Measurements from ENCODE around the gene ARAP1. TPM values are rescaled to one million over a fixed set of nuclear protein-coding genes. Genes with fewer than 3 reads are reported as not detected.

ARAP1 gene
- total and polyA plus RNA-seq, 2 of the 8 experiments (the other 6 are each of a cell fraction or from before 2014, with no cell fraction given) = 25.7 to 61.6 TPM

DNA sequence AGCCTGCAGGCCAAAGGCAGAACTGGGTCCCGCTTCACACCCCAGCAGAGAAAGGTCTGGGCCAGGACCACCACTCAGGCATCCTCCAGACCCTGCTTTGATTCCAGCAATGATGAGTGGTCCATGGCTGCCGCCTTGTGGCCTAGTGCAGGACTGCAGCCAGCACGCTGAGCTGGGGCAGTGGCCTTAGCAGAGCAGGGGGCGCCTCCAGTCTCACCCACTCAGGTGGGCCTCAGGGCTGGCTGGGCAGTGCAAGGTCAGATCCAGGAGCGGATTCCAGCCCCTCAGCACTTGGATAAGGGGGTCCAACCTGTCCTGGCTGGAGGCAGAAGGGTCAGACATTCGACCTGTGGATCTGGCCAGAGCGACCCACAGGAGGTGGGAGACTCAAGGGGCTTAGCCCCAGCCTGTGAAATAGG is 68.4 kb downstream of the ARAP1 start (continued):
- TF ChIP-seq GABPA (IDR thresholded peaks at IDR 0.05; ENCODE audit: borderline replicate concordance, insufficient read depth, low read length) = peak; percentile 69; the same call in 1 of the 2 replicates
- TF ChIP-seq, protein P1, sequence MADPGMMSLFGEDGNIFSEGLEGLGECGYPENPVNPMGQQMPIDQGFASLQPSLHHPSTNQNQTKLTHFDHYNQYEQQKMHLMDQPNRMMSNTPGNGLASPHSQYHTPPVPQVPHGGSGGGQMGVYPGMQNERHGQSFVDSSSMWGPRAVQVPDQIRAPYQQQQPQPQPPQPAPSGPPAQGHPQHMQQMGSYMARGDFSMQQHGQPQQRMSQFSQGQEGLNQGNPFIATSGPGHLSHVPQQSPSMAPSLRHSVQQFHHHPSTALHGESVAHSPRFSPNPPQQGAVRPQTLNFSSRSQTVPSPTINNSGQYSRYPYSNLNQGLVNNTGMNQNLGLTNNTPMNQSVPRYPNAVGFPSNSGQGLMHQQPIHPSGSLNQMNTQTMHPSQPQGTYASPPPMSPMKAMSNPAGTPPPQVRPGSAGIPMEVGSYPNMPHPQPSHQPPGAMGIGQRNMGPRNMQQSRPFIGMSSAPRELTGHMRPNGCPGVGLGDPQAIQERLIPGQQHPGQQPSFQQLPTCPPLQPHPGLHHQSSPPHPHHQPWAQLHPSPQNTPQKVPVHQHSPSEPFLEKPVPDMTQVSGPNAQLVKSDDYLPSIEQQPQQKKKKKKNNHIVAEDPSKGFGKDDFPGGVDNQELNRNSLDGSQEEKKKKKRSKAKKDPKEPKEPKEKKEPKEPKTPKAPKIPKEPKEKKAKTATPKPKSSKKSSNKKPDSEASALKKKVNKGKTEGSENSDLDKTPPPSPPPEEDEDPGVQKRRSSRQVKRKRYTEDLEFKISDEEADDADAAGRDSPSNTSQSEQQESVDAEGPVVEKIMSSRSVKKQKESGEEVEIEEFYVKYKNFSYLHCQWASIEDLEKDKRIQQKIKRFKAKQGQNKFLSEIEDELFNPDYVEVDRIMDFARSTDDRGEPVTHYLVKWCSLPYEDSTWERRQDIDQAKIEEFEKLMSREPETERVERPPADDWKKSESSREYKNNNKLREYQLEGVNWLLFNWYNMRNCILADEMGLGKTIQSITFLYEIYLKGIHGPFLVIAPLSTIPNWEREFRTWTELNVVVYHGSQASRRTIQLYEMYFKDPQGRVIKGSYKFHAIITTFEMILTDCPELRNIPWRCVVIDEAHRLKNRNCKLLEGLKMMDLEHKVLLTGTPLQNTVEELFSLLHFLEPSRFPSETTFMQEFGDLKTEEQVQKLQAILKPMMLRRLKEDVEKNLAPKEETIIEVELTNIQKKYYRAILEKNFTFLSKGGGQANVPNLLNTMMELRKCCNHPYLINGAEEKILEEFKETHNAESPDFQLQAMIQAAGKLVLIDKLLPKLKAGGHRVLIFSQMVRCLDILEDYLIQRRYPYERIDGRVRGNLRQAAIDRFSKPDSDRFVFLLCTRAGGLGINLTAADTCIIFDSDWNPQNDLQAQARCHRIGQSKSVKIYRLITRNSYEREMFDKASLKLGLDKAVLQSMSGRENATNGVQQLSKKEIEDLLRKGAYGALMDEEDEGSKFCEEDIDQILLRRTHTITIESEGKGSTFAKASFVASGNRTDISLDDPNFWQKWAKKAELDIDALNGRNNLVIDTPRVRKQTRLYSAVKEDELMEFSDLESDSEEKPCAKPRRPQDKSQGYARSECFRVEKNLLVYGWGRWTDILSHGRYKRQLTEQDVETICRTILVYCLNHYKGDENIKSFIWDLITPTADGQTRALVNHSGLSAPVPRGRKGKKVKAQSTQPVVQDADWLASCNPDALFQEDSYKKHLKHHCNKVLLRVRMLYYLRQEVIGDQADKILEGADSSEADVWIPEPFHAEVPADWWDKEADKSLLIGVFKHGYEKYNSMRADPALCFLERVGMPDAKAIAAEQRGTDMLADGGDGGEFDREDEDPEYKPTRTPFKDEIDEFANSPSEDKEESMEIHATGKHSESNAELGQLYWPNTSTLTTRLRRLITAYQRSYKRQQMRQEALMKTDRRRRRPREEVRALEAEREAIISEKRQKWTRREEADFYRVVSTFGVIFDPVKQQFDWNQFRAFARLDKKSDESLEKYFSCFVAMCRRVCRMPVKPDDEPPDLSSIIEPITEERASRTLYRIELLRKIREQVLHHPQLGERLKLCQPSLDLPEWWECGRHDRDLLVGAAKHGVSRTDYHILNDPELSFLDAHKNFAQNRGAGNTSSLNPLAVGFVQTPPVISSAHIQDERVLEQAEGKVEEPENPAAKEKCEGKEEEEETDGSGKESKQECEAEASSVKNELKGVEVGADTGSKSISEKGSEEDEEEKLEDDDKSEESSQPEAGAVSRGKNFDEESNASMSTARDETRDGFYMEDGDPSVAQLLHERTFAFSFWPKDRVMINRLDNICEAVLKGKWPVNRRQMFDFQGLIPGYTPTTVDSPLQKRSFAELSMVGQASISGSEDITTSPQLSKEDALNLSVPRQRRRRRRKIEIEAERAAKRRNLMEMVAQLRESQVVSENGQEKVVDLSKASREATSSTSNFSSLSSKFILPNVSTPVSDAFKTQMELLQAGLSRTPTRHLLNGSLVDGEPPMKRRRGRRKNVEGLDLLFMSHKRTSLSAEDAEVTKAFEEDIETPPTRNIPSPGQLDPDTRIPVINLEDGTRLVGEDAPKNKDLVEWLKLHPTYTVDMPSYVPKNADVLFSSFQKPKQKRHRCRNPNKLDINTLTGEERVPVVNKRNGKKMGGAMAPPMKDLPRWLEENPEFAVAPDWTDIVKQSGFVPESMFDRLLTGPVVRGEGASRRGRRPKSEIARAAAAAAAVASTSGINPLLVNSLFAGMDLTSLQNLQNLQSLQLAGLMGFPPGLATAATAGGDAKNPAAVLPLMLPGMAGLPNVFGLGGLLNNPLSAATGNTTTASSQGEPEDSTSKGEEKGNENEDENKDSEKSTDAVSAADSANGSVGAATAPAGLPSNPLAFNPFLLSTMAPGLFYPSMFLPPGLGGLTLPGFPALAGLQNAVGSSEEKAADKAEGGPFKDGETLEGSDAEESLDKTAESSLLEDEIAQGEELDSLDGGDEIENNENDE (IDR thresholded peaks at IDR 0.05; ENCODE audit: insufficient replicate concordance, low read length) = no peak
- peak; percentile 16; the same call in 1 of the 2 replicates for TF ChIP-seq BACH1 (IDR thresholded peaks at IDR 0.05; ENCODE audit: low read length)
- TF ChIP-seq SAP30 (IDR thresholded peaks at IDR 0.05; ENCODE audit: insufficient read depth, insufficient replicate concordance, low read length) = no peak
- no peak for TF ChIP-seq RBBP5 (IDR thresholded peaks at IDR 0.05; ENCODE audit: borderline replicate concordance, low read depth, low read length)
- no peak for TF ChIP-seq SRF (IDR thresholded peaks at IDR 0.05; ENCODE audit: low read depth, low read length)
- no peak for TF ChIP-seq KDM5A (IDR thresholded peaks at IDR 0.05; ENCODE audit: low read length)
- TF ChIP-seq CREB1 (IDR thresholded peaks at IDR 0.05) = peak; percentile 24; the same call in 1 of the 2 replicates

Measured in H1 (cell line).